HCT116 (cell line): ENCODE results near the gene GIT2. TPM values are rescaled to one million over a fixed set of nuclear protein-coding genes. Genes with fewer than 3 reads are reported as not detected.

Source experiments
- ATAC-seq: fragments of 200-7000 bp; cut with Tn5 transposase; 2 replicates; pipeline ENCODE4 v1.9.1; 2020; ENCODE audit warnings: mild to moderate bottlenecking, moderate library complexity
- BruUV-seq: library from RNA; stranded (reverse); fragments of 400-500 nt; replicated peaks from 2 replicates; lab custom pipeline; 2021; lab: Mats Ljungman, UMichigan
- CTCF ChIA-PET: fragments of 300-600 bp; sonication (Branson Sonifier 250); formaldehyde crosslinking; loops from one replicate; lab custom pipeline; 2021; ENCODE audit warnings: antibody characterized with exemption; lab: Charles Lee
- POLR2A ChIA-PET: fragments of 300-600, 350-600 bp; sonication (Branson Sonifier 250); formaldehyde crosslinking; loops from one replicate; lab custom pipeline; 2021; ENCODE audit warnings: antibody characterized with exemption; lab: Charles Lee
- RAD21 ChIA-PET, 2 experiments: fragments of 300-600 bp; sonication (Branson Sonifier 250); formaldehyde crosslinking; loops; one replicate each; lab custom pipeline; 2023; ENCODE audit warnings: low total read pairs in 2 of 2; ENCODE audit not compliant: uncharacterized antibody in 2 of 2, unreplicated experiment in 2 of 2, low non-redundant PET in 1 of 2; lab: Charles Lee
- DNase-seq: peaks from one replicate; pipeline ENCODE4 v3.0.0-alpha.2; 2010; ENCODE audit warnings: low read depth, low spot score
- H2AFZ ChIP-seq: fragments of 200-600 bp; shearing (Covaris generic), sonication (generic); 2 replicates; pipeline ENCODE4 v1.6.1; 2017; ENCODE audit warnings: low read depth, mixed run types, mixed read lengths, antibody characterized with exemption, low read length; ENCODE audit not compliant: poor library complexity, severe bottlenecking
- H3K27ac ChIP-seq: 2 replicates; pipeline ENCODE4 v1.5.1; 2012; ENCODE audit warnings: low read depth, low read length
- H3K27me3 ChIP-seq: fragments of 200-600 bp; sonication (generic); 2 replicates; pipeline ENCODE4 v1.6.1; 2016; ENCODE audit warnings: mixed run types, low read length, mixed read lengths; ENCODE audit not compliant: insufficient read depth
- H3K36me3 ChIP-seq, 2 experiments: fragments of 200-500 bp in 1 of 2; fragments of 200-600 bp in 1 of 2; sonication (Bioruptor generic) in 1 of 2; sonication (generic) in 1 of 2; 2 replicates each; pipeline versions ENCODE4 v1.5.1 to v1.6.1; 2014 to 2016; ENCODE audit warnings: low read length in 2 of 2, inconsistent platforms in 1 of 2, mixed read lengths in 1 of 2, mixed run types in 1 of 2; ENCODE audit not compliant: insufficient read depth in 2 of 2, control insufficient read depth in 1 of 2
- H3K4me1 ChIP-seq, 2 experiments: fragments of 200-600 bp in 1 of 2; sonication (generic) in 1 of 2; 2 replicates each; pipeline versions ENCODE4 v1.5.1 to v1.6.1; 2012 to 2017; ENCODE audit warnings: low read length in 2 of 2, inconsistent platforms in 1 of 2, mild to moderate bottlenecking in 1 of 2, mixed read lengths in 1 of 2, mixed run types in 1 of 2, moderate library complexity in 1 of 2; ENCODE audit not compliant: insufficient read depth in 2 of 2, control insufficient read depth in 1 of 2
- H3K4me2 ChIP-seq: fragments of 200-600 bp; sonication (generic); 2 replicates; pipeline ENCODE4 v1.6.1; 2017; ENCODE audit warnings: mixed run types, low read length, mixed read lengths
- H3K4me3 ChIP-seq, 2 experiments: fragments of 200-600 bp in 1 of 2; sonication (generic) in 1 of 2; replicated peaks in 1 of 2; 2 replicates each; pipeline ENCODE4 v1.5.1; 2011 to 2016; ENCODE audit warnings: low read length in 2 of 2, control low read depth in 1 of 2, low read depth in 1 of 2, mild to moderate bottlenecking in 1 of 2, mixed read lengths in 1 of 2, mixed run types in 1 of 2
- H3K79me2 ChIP-seq: fragments of 200-600 bp; sonication (generic); 2 replicates; pipeline ENCODE4 v1.6.1; 2017; ENCODE audit warnings: mild to moderate bottlenecking, mixed run types, low read length, moderate library complexity, mixed read lengths; ENCODE audit not compliant: insufficient read depth
- H3K9ac ChIP-seq: fragments of 200-600 bp; sonication (generic); 2 replicates; pipeline ENCODE4 v1.6.1; 2016; ENCODE audit warnings: low read length, mixed read lengths
- H3K9me2 ChIP-seq: fragments of 200-600 bp; sonication (generic), shearing (Covaris generic); 2 replicates; pipeline ENCODE4 v1.6.1; 2017; ENCODE audit warnings: mixed run types, mild to moderate bottlenecking, moderate library complexity; ENCODE audit not compliant: insufficient read depth
- H3K9me3 ChIP-seq, 2 experiments: fragments of 200-500 bp in 1 of 2; fragments of 200-600 bp in 1 of 2; sonication (Bioruptor generic) in 1 of 2; sonication (generic) in 1 of 2; 2 replicates each; pipeline ENCODE4 v1.6.1; 2014 to 2017; ENCODE audit warnings: low read length in 2 of 2, mixed read lengths in 2 of 2, inconsistent platforms in 1 of 2, low read depth in 1 of 2, mild to moderate bottlenecking in 1 of 2, mixed run types in 1 of 2, moderate library complexity in 1 of 2; ENCODE audit not compliant: control insufficient read depth in 1 of 2, insufficient read depth in 1 of 2
- H4K20me1 ChIP-seq: fragments of 200-600 bp; sonication (generic), shearing (Covaris generic); 2 replicates; pipeline ENCODE4 v1.6.1; 2017; ENCODE audit warnings: mixed run types, mild to moderate bottlenecking, moderate library complexity; ENCODE audit not compliant: insufficient read depth
- ATF3 ChIP-seq: IDR thresholded peaks from 2 replicates; pipeline ENCODE4 v1.6.1; 2012
- CBX3 ChIP-seq: IDR thresholded peaks from 2 replicates; pipeline ENCODE4 v1.6.1; 2012; ENCODE audit warnings: low read depth
- CEBPB ChIP-seq: IDR thresholded peaks from 2 replicates; pipeline ENCODE4 v1.6.1; 2012; ENCODE audit warnings: low read depth
- CTCF ChIP-seq, 3 experiments: fragments of 200-600 bp in 1 of 3; sonication (generic) in 1 of 3; IDR thresholded peaks in 2 of 3; conservative IDR thresholded peaks in 1 of 3; 2 replicates each; pipeline ENCODE4 v1.5.1; 2012 to 2017; ENCODE audit warnings: low read depth in 2 of 3, low read length in 2 of 3, antibody characterized with exemption in 1 of 3, borderline replicate concordance in 1 of 3, control low read depth in 1 of 3, mild to moderate bottlenecking in 1 of 3, mixed read lengths in 1 of 3, mixed run types in 1 of 3, moderate library complexity in 1 of 3; ENCODE audit not compliant: insufficient read depth in 1 of 3
- ELF1 ChIP-seq: IDR thresholded peaks from 2 replicates; pipeline ENCODE4 v1.6.1; 2012; ENCODE audit warnings: low read depth, borderline replicate concordance
- FOSL1 ChIP-seq: IDR thresholded peaks from 2 replicates; pipeline ENCODE4 v1.6.1; 2012; ENCODE audit warnings: low read depth
- POLR2A ChIP-seq: IDR thresholded peaks from 2 replicates; pipeline ENCODE4 v1.7.0; 2011; ENCODE audit warnings: borderline replicate concordance; ENCODE audit not compliant: insufficient read depth, insufficient read length; ENCODE audit errors: extremely low read depth
- POLR2AphosphoS5 ChIP-seq: IDR thresholded peaks from 2 replicates; pipeline ENCODE4 v1.6.1; 2011; ENCODE audit warnings: mild to moderate bottlenecking, low read depth, low read length, moderate library complexity
- RAD21 ChIP-seq: IDR thresholded peaks from 2 replicates; pipeline ENCODE4 v1.6.1; 2012; ENCODE audit warnings: low read depth, mild to moderate bottlenecking
- REST ChIP-seq: IDR thresholded peaks from 2 replicates; pipeline ENCODE4 v1.6.1; 2012; ENCODE audit warnings: low read depth
- SIN3A ChIP-seq: IDR thresholded peaks from 2 replicates; pipeline ENCODE4 v1.6.1; 2012; ENCODE audit warnings: low read depth
- TCF7L2 ChIP-seq: IDR thresholded peaks from 2 replicates; pipeline ENCODE4 v1.7.0; 2011; ENCODE audit warnings: borderline replicate concordance, inconsistent platforms; ENCODE audit not compliant: insufficient read depth, insufficient read length; ENCODE audit errors: extremely low read depth
- ZBTB33 ChIP-seq: IDR thresholded peaks from 2 replicates; pipeline ENCODE4 v1.6.1; 2011; ENCODE audit warnings: mild to moderate bottlenecking, low read length, moderate library complexity; ENCODE audit not compliant: insufficient replicate concordance; ENCODE audit errors: extremely low read depth
- ZFX ChIP-seq: fragments of 450-650 bp; IDR thresholded peaks from 2 replicates; pipeline ENCODE4 v1.6.1; 2017
- ZNF274 ChIP-seq: fragments of 200-500 bp; sonication (Bioruptor generic); IDR thresholded peaks from 2 replicates; pipeline ENCODE4 v1.6.1; 2014; ENCODE audit warnings: mild to moderate bottlenecking, low read depth, low read length, inconsistent platforms
- intact Hi-C: fragments of 100-400 bp; cut with micrococcal nuclease; formaldehyde crosslinking; loops from 2 replicates; pipeline ENCODE4 v1.10.0; 2022
- total RNA-seq: library from RNA; stranded (reverse); gene quantifications from one replicate; pipeline ENCODE4 v1.2.1, GENCODE V29; 2021; ENCODE audit not compliant: unreplicated experiment

GIT2 gene
- total RNA-seq, 1 experiment from 2014 or later = 21.5 TPM

GRCh38 chr12:110005319-110005973, 9.3 kb upstream of the GIT2 start (continued):
- TF ChIP-seq CTCF (IDR thresholded peaks at IDR 0.05 in 2 of 3, conservative IDR thresholded peaks at IDR 0.05 in 1 of 3; ENCODE audit: borderline replicate concordance in 1 of 3, insufficient read depth in 1 of 3, low read depth in 2 of 3, low read length in 2 of 3) = no peak

GRCh38 chr12:110004598-110004997, 8.4 kb upstream of the GIT2 start:
- Histone ChIP-seq H2AFZ (no peak overlapping the region), H3K9me3 (no peaks in the 10 kb centered on the region), H3K36me3 (no peaks in the 10 kb centered on the region), H3K27me3 (no peaks in the 10 kb centered on the region), H3K9me2 (no peaks in the 10 kb centered on the region)
- no TSS peak for BruUV-seq
- RAD21 ChIA-PET = no interaction called here
- intact Hi-C loops = no loop called here
- TF ChIP-seq ZNF274 (no peak), TCF7L2 (no peak), ELF1 (no peak), RAD21 (no peak), POLR2AphosphoS5 (no peak), REST (no peak), ZFX (no peak), ATF3 (no peak), CEBPB (no peak), CBX3 (no peak), ZBTB33 (no peak), FOSL1 (no peak), POLR2A (no peak), SIN3A (no peak)
- TF ChIP-seq, all 23 proteins: peak for 0
- no peak overlapping the region for H3K4me3 ChIP-seq
- H3K4me2 ChIP-seq = no peak overlapping the region
- ATAC-seq = no peak
- POLR2A ChIA-PET = no interaction called here
- no peaks in the 10 kb centered on the region for H4K20me1 ChIP-seq
- DNase-seq = no peak
- H3K79me2 ChIP-seq = peaks cover 21% of the 10 kb centered on the region
- H3K9ac ChIP-seq = no peak overlapping the region
- CTCF ChIA-PET = no interaction called here
- H3K4me1 ChIP-seq = peaks cover 22 to 44% of the 10 kb centered on the region in 2 experiments
- H3K27ac ChIP-seq = no peak overlapping the region
